GM12878 (cell line): ENCODE results near the gene ATF3. TPM values are rescaled to one million over a fixed set of nuclear protein-coding genes. Genes with fewer than 3 reads are reported as not detected.

ENCODE experiments used
- ATAC-seq: fragments of 200-7000 bp; cut with Tn5 transposase; 3 replicates; pipeline ENCODE4 v1.9.1; 2020; ENCODE audit warnings: mild to moderate bottlenecking, moderate library complexity
- BruUV-seq: library from RNA; stranded (reverse); fragments of 400-500 nt; replicated peaks from 2 replicates; lab custom pipeline; 2021; lab: Mats Ljungman, UMichigan
- CTCF ChIA-PET: fragments of 300-600 bp; sonication (Branson Sonifier 250); formaldehyde crosslinking; extraction: SDS; loops from one replicate; lab custom pipeline; 2021; ENCODE audit warnings: inconsistent platforms; lab: Yijun Ruan, JAX
- POLR2A ChIA-PET: fragments of 350-600 bp; formaldehyde crosslinking; extraction: SDS; loops from one replicate; lab custom pipeline; 2021; ENCODE audit warnings: inconsistent platforms; lab: Charles Lee
- RAD21 ChIA-PET: fragments of 300-600 bp; sonication (Branson Sonifier 250); formaldehyde crosslinking; loops from one replicate; lab custom pipeline; 2023; ENCODE audit warnings: antibody characterized with exemption; ENCODE audit not compliant: unreplicated experiment; lab: Charles Lee
- SMC1A ChIA-PET: fragments of 300-600 bp; sonication (Branson Sonifier 250); formaldehyde crosslinking; loops from one replicate; lab custom pipeline; 2023; ENCODE audit not compliant: unreplicated experiment, uncharacterized antibody; lab: Charles Lee
- DNase-seq: peaks from one replicate; pipeline ENCODE4 v3.0.0-alpha.2; 2011; ENCODE audit warnings: low read depth, low spot score
- FAIRE-seq: peaks from 3 replicates; lab custom pipeline; 2011; peaks lifted over from hg19 to GRCh38; lab: Jason Lieb, UNC
- H2AFZ ChIP-seq: 2 replicates; pipeline ENCODE4 v1.6.0; 2011; ENCODE audit warnings: low read depth, low read length, control low read depth; ENCODE audit not compliant: control insufficient read depth
- H3K27ac ChIP-seq: 2 replicates; pipeline ENCODE4 v1.5.1; 2011; ENCODE audit warnings: control low read depth; ENCODE audit not compliant: control insufficient read depth, insufficient read depth
- H3K27me3 ChIP-seq, 2 experiments: replicated peaks in 1 of 2; 2 replicates each; pipeline versions ENCODE4 v1.6.0 to v1.6.1; 2011; ENCODE audit warnings: low read length in 1 of 2; ENCODE audit not compliant: control insufficient read depth in 2 of 2, insufficient read depth in 2 of 2
- H3K36me3 ChIP-seq, 2 experiments: 2 replicates each; pipeline ENCODE4 v1.5.1; 2011; ENCODE audit warnings: low read length in 1 of 2; ENCODE audit not compliant: control insufficient read depth in 2 of 2, insufficient read depth in 2 of 2
- H3K4me1 ChIP-seq: 2 replicates; pipeline ENCODE4 v1.6.1; 2011; ENCODE audit warnings: mild to moderate bottlenecking, low read length, moderate library complexity, mixed read lengths; ENCODE audit not compliant: control insufficient read depth, insufficient read depth
- H3K4me2 ChIP-seq: 2 replicates; pipeline ENCODE4 v1.6.0; 2011; ENCODE audit warnings: control low read depth; ENCODE audit not compliant: control insufficient read depth, insufficient read depth
- H3K4me3 ChIP-seq: fragments of 200-600 bp; sonication (generic); 2 replicates; pipeline ENCODE4 v1.5.1; 2016
- H3K79me2 ChIP-seq: 2 replicates; pipeline ENCODE4 v1.6.0; 2011; ENCODE audit warnings: low read length; ENCODE audit not compliant: control insufficient read depth, insufficient read depth
- H3K9ac ChIP-seq: 2 replicates; pipeline ENCODE4 v1.8.0; 2011; ENCODE audit warnings: low read length, control low read depth, mixed read lengths; ENCODE audit not compliant: control insufficient read depth, insufficient read depth
- H3K9me3 ChIP-seq: replicated peaks from 3 replicates; pipeline ENCODE4 v1.5.1; 2011; ENCODE audit warnings: mild to moderate bottlenecking, low read length; ENCODE audit not compliant: control insufficient read depth, insufficient read depth
- H4K20me1 ChIP-seq: 2 replicates; pipeline ENCODE4 v1.6.0; 2011; ENCODE audit not compliant: control insufficient read depth, insufficient read depth
- CREM ChIP-seq: IDR thresholded peaks from 2 replicates; pipeline ENCODE4 v1.6.1; 2014; ENCODE audit warnings: antibody characterized with exemption, low read depth
- DPF2 ChIP-seq: fragments of 450-650 bp; IDR thresholded peaks from 2 replicates; pipeline ENCODE4 v1.6.1; 2017; ENCODE audit warnings: mild to moderate bottlenecking
- ETV6 ChIP-seq, 2 experiments: fragments of 450-650 bp in 1 of 2; IDR thresholded peaks in 1 of 2; conservative IDR thresholded peaks in 1 of 2; 2 replicates each; pipeline ENCODE4 v1.6.1; 2014; ENCODE audit warnings: antibody characterized with exemption in 1 of 2, borderline replicate concordance in 1 of 2, low read depth in 1 of 2, mild to moderate bottlenecking in 1 of 2, moderate library complexity in 1 of 2
- FOXK2 ChIP-seq: fragments of 450-650 bp; IDR thresholded peaks from 2 replicates; pipeline ENCODE4 v1.6.1; 2017; ENCODE audit warnings: mild to moderate bottlenecking, moderate library complexity
- MYC ChIP-seq: IDR thresholded peaks from 2 replicates; pipeline ENCODE4 v1.6.1; 2011; ENCODE audit warnings: mild to moderate bottlenecking, low read length, moderate library complexity, inconsistent platforms; ENCODE audit not compliant: insufficient read depth, insufficient replicate concordance, insufficient read length, severe bottlenecking
- NFIC ChIP-seq: IDR thresholded peaks from 2 replicates; pipeline ENCODE4 v1.6.1; 2012; ENCODE audit warnings: low read depth, mild to moderate bottlenecking, inconsistent platforms, low read length, moderate library complexity
- RCOR1 ChIP-seq: conservative IDR thresholded peaks from 2 replicates; pipeline ENCODE4 v1.6.1; 2012; ENCODE audit warnings: low read depth, low read length, improper control_type of control experiment
- SP1 ChIP-seq: IDR thresholded peaks from one replicate; pipeline ENCODE4 v1.6.1; 2011; ENCODE audit warnings: low read depth, low read length
- STAT1 ChIP-seq: fragments of 450-650 bp; conservative IDR thresholded peaks from 2 replicates; pipeline ENCODE4 v1.6.1; 2014; ENCODE audit warnings: antibody characterized with exemption, mild to moderate bottlenecking
- USF1 ChIP-seq: IDR thresholded peaks from 2 replicates; pipeline ENCODE4 v1.6.1; 2011; ENCODE audit warnings: borderline replicate concordance, low read depth, mild to moderate bottlenecking, moderate library complexity, mixed read lengths, low read length; ENCODE audit not compliant: insufficient read depth; ENCODE audit errors: extremely low read length
- WRNIP1 ChIP-seq: IDR thresholded peaks from 2 replicates; pipeline ENCODE4 v1.6.1; 2011; ENCODE audit warnings: low read depth, low read length, improper control_type of control experiment, borderline replicate concordance
- ZNF384 ChIP-seq: IDR thresholded peaks from 2 replicates; pipeline ENCODE4 v1.6.1; 2012; ENCODE audit warnings: low read depth, mild to moderate bottlenecking, low read length, improper control_type of control experiment, borderline replicate concordance
- ZZZ3 ChIP-seq: IDR thresholded peaks from 2 replicates; pipeline ENCODE4 v1.6.1; 2011; ENCODE audit warnings: low read depth; ENCODE audit not compliant: control insufficient read depth, insufficient read length
- WGBS: methylation state at CpG from one replicate; pipeline ENCODE4 v1.1.6; 2016; ENCODE audit warnings: low lambda C conversion rate; ENCODE audit not compliant: insufficient replicate concordance, insufficient coverage; ENCODE audit errors: missing lambda C conversion rate; 5-methylcytosine and 5-hydroxymethylcytosine counted together
- in situ Hi-C: fragments of 300-500 bp; cut with MboI; formaldehyde crosslinking; loops from 9 replicates; pipeline ENCODE4 v1.14.3; 2018; ENCODE audit warnings: mixed read lengths
- intact Hi-C: fragments of 100-400 bp; cut with micrococcal nuclease; formaldehyde crosslinking; loops from one replicate; pipeline ENCODE4 v1.14.2; 2022; ENCODE audit not compliant: unreplicated experiment
- polyA plus RNA-seq, 11 experiments: library from polyadenylated mRNA; depleted of rRNA in 4 of 11; unstranded in 6 of 11; stranded (reverse) in 5 of 11; fragments of >200 nt; fragmentation: Nextera tagmentation in 4 of 11; fragmentation: Illumina TruSeq in 1 of 11; extraction: Ambion mirVana in 4 of 11; extraction: Trizol in 1 of 11; gene quantifications; 1 replicate in 1 of 11; 2 replicates in 10 of 11; pipeline versions ENCODE4 v1.2.1 to v1.2.3, GENCODE V29; 2011 to 2016; ENCODE audit warnings: inconsistent platforms in 2 of 11, missing spikeins in 2 of 11, low read depth in 1 of 11
- total RNA-seq, 4 experiments: library from RNA; depleted of rRNA in 3 of 4; stranded (reverse); fragments of >200 nt in 3 of 4; fragmentation: Illumina TruSeq in 1 of 4; extraction: Trizol in 1 of 4; gene quantifications; 2 replicates each; pipeline versions ENCODE4 v1.2.1 to v1.2.3, GENCODE V29; 2013 to 2021
- TF ChIP-seq, protein P1 (sequence below): IDR thresholded peaks from 2 replicates; pipeline ENCODE4 v1.6.1; 2011; ENCODE audit warnings: mild to moderate bottlenecking, low read depth, low read length, moderate library complexity; ENCODE audit not compliant: insufficient replicate concordance
- TF ChIP-seq, protein P2 (sequence below): fragments of 450-650 bp; IDR thresholded peaks from 2 replicates; pipeline ENCODE4 v1.6.1; 2016; ENCODE audit warnings: mild to moderate bottlenecking, moderate library complexity, borderline replicate concordance

The ATF3 gene
- total and polyA plus RNA-seq, 10 of the 15 experiments (the other 5 are each of a cell fraction or from before 2014, with no cell fraction given), result 3.0 to 13.9 (median 8.3) TPM

DNA sequence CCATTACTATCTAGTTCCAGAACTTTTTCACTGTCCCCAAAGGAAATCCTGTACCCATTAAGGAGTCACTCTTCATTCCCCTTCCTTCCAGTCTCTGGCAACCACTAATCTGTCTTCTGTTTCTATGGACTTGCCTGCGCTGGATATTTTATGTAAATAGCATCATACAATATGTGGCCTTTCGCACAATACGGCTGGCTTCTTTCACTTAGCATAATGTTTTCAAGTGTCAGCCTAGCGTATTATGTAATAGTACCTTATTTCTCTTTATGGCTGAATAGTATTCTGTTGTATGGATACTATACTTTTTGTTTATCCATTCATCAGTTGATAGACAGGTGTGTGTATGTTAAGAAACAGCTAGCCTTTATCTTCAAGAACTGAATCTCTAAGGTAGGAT lies 14.3 kb downstream of the ATF3 start:
- 94% methylated on average over 4 of the region's 4 CpGs for WGBS
- RAD21 ChIA-PET, result no interaction called here
- Histone ChIP-seq H3K4me2 (no peak overlapping the region), H3K27me3 (no peaks in the 10 kb centered on the region), H3K9ac (no peak overlapping the region), H4K20me1 (no peaks in the 10 kb centered on the region), H3K27ac (no peak overlapping the region), H3K9me3 (no peaks in the 10 kb centered on the region), H3K79me2 (no peaks in the 10 kb centered on the region), H3K36me3 (peaks cover 2 to 7% of the 10 kb centered on the region in 2 experiments; a peak in 3 of 4 replicates), H2AFZ (no peak overlapping the region), H3K4me1 (no peaks in the 10 kb centered on the region), H3K4me3 (no peak overlapping the region)
- TF ChIP-seq SP1, result no peak
- TF ChIP-seq, protein P1, sequence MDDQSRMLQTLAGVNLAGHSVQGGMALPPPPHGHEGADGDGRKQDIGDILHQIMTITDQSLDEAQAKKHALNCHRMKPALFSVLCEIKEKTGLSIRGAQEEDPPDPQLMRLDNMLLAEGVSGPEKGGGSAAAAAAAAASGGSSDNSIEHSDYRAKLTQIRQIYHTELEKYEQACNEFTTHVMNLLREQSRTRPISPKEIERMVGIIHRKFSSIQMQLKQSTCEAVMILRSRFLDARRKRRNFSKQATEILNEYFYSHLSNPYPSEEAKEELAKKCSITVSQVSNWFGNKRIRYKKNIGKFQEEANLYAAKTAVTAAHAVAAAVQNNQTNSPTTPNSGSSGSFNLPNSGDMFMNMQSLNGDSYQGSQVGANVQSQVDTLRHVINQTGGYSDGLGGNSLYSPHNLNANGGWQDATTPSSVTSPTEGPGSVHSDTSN, result no peak
- no peak for TF ChIP-seq STAT1
- TF ChIP-seq WRNIP1, result no peak
- TF ChIP-seq NFIC, result no peak
- no peak for TF ChIP-seq MYC
- no peak for TF ChIP-seq ETV6 (conservative IDR thresholded peaks at IDR 0.05 in 1 of 2, IDR thresholded peaks at IDR 0.05 in 1 of 2; ENCODE audit: borderline replicate concordance in 1 of 2, low read depth in 1 of 2)
- no peak for TF ChIP-seq RCOR1
- no peak for TF ChIP-seq CREM
- TF ChIP-seq FOXK2, result no peak
- TF ChIP-seq DPF2, result no peak
- TF ChIP-seq ZNF384, result no peak
- TF ChIP-seq USF1, result no peak
- no peak for TF ChIP-seq ZZZ3
- TF ChIP-seq, protein P2, sequence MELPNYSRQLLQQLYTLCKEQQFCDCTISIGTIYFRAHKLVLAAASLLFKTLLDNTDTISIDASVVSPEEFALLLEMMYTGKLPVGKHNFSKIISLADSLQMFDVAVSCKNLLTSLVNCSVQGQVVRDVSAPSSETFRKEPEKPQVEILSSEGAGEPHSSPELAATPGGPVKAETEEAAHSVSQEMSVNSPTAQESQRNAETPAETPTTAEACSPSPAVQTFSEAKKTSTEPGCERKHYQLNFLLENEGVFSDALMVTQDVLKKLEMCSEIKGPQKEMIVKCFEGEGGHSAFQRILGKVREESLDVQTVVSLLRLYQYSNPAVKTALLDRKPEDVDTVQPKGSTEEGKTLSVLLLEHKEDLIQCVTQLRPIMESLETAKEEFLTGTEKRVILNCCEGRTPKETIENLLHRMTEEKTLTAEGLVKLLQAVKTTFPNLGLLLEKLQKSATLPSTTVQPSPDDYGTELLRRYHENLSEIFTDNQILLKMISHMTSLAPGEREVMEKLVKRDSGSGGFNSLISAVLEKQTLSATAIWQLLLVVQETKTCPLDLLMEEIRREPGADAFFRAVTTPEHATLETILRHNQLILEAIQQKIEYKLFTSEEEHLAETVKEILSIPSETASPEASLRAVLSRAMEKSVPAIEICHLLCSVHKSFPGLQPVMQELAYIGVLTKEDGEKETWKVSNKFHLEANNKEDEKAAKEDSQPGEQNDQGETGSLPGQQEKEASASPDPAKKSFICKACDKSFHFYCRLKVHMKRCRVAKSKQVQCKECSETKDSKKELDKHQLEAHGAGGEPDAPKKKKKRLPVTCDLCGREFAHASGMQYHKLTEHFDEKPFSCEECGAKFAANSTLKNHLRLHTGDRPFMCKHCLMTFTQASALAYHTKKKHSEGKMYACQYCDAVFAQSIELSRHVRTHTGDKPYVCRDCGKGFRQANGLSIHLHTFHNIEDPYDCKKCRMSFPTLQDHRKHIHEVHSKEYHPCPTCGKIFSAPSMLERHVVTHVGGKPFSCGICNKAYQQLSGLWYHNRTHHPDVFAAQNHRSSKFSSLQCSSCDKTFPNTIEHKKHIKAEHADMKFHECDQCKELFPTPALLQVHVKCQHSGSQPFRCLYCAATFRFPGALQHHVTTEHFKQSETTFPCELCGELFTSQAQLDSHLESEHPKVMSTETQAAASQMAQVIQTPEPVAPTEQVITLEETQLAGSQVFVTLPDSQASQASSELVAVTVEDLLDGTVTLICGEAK, result no peak
- no TSS peak for BruUV-seq
- POLR2A ChIA-PET, result interaction anchor here (0.6 kb wide), 1 partner anchor 9 kb away, joined by 3 read pairs; no protein-coding TSS in a partner anchor
- no peak for DNase-seq
- SMC1A ChIA-PET, result interaction anchor here (1.3 to 1.9 kb wide), 3 partner anchors 11 to 55 kb away, joined by 3 to 8 read pairs (median 6); no protein-coding TSS in a partner anchor
- no peak for ATAC-seq
- intact Hi-C loops (no loop called here), in situ Hi-C loops (no loop called here)
- FAIRE-seq, result no peak
- CTCF ChIA-PET, result interaction anchor here (1.4 to 2.2 kb wide), 4 partner anchors 9 to 146 kb away, joined by 4 to 11 read pairs (median 5); no protein-coding TSS in a partner anchor
